Colonic mucosa (tissue), 4 donors: ENCODE results near the gene PIGO. TPM values are rescaled to one million over a fixed set of nuclear protein-coding genes. Genes with fewer than 3 reads are reported as not detected.
A peak's percentile ranks its signal among the peaks of the same experiment; 100 is the strongest.

Source experiments
- DNase-seq: peaks from one replicate; pipeline ENCODE4 v3.0.0-alpha.2; 2020
- H3K27ac ChIP-seq: fragments of 200-600 bp; one replicate; pipeline ENCODE4 v1.8.0; 2021
- H3K27me3 ChIP-seq: fragments of 200-600 bp; one replicate; pipeline ENCODE4 v1.8.0; 2021
- H3K36me3 ChIP-seq: fragments of 200-600 bp; one replicate; pipeline ENCODE4 v1.8.0; 2021
- H3K4me1 ChIP-seq: fragments of 200-600 bp; one replicate; pipeline ENCODE4 v1.8.0; 2021; ENCODE audit warnings: mild to moderate bottlenecking
- H3K4me3 ChIP-seq: fragments of 200-600 bp; one replicate; pipeline ENCODE4 v1.8.0; 2021
- H3K9ac ChIP-seq, 2 donors: one replicate each; pipeline ENCODE4 v1.7.0; 2013; ENCODE audit warnings: control low read depth in 2 of 2, low read depth in 2 of 2, low read length in 2 of 2
- H3K9me3 ChIP-seq: fragments of 200-600 bp; one replicate; pipeline ENCODE4 v1.8.0; 2021
- CTCF ChIP-seq: fragments of 200-600 bp; IDR thresholded peaks from one replicate; pipeline ENCODE4 v1.8.0; 2022; ENCODE audit warnings: antibody characterized with exemption, mild to moderate bottlenecking
- intact Hi-C: fragments of 100-400 bp; cut with DNase I; formaldehyde crosslinking; loops from one replicate; pipeline ENCODE4 v1.14.1; 2022
- total RNA-seq, 2 donors: library from RNA; stranded (reverse); fragmentation: NEBNext Ultra II Directional in 1 of 2; extraction: Animal tissue kit (Norgen Biotek cat#: 25700) in 1 of 2; gene quantifications; one replicate each; pipeline ENCODE4 v1.2.1, GENCODE V29; 2021
- donor health status: healthy.
- donor health status: DM: no; HTN: no; CAD: no.
- donor health status: DM: no; HTN: no; CAD: no.

PIGO gene
- total RNA-seq, 2 donors from 2014 or later = 27.6 to 51.3 TPM

DNA sequence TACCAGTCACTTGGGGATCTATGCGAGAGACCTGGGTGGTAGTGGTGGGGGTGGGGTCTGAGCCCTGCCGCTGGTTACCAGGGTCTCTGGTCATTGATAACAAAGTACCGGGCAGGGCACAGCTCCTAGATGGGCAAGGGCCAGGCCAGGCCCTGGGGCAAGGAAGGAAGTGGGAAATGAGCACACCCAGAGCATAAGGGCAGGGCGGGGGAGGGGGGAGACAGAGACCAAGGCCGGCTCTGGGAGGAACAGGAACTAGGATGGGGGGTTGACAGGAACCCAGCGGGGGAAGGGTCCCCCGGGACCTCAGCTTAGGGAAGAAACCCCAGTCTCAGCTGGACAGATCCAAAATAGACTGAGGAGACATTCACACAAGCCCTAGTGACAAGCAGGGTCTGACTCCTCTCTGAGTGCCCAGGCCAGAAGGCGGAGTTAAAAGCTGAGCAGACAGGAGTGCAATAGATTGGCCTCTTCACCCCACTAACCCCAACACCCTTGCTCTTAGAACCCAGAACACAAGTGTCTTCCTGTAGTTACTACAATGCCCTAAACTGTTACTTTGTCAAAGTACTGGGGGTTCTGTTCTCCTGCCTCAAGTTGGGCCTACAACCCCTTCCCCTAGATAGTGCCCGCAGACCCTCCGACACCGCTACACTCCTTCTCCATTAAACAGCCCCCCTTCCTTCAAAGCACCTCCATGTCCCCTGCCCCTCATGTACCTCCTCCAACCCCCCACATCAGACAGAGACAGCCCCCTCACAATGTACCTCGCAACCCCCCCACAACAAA is 18.6 kb upstream of the PIGO start:
- no peaks in the 10 kb centered on the region for H3K9me3 ChIP-seq
- no peaks in the 10 kb centered on the region for H3K36me3 ChIP-seq
- intact Hi-C loops = no loop called here
- H3K27ac ChIP-seq = peak overlapping the region; percentile 91
- DNase-seq = peak; percentile 76
- H3K9ac ChIP-seq = peak overlapping the region; percentile 74 to 93
- H3K4me1 ChIP-seq = peaks cover 6% of the 10 kb centered on the region
- TF ChIP-seq CTCF = no peak
- H3K27me3 ChIP-seq = no peaks in the 10 kb centered on the region
- peak overlapping the region; percentile 38 for H3K4me3 ChIP-seq

- H3K36me3 ChIP-seq = no peaks in the 10 kb centered on the region
- H3K27ac ChIP-seq = peak overlapping the region; percentile 91
- peak overlapping the region; percentile 38 for H3K4me3 ChIP-seq
- H3K27me3 ChIP-seq = no peaks in the 10 kb centered on the region
- peak; percentile 95 for DNase-seq
- H3K9ac ChIP-seq = peak overlapping the region; percentile 74 to 93
- H3K9me3 ChIP-seq = no peaks in the 10 kb centered on the region
- peaks cover 6% of the 10 kb centered on the region for H3K4me1 ChIP-seq
- intact Hi-C loops = no loop called here
- no peak for TF ChIP-seq CTCF
These were observed 17.9 kb upstream of the PIGO start for GRCh38 chr9:35114113-35114839.

GRCh38 chr9:35112257-35113020 is 16.0 kb upstream of the PIGO start:
- Histone ChIP-seq H3K27ac (peak overlapping the region; percentile 66), H3K27me3 (no peaks in the 10 kb centered on the region), H3K36me3 (peaks cover 7% of the 10 kb centered on the region), H3K9ac (peak overlapping the region in 1 of 2 donors; percentile 68), H3K9me3 (no peaks in the 10 kb centered on the region), H3K4me1 (peaks cover 6% of the 10 kb centered on the region), H3K4me3 (no peak overlapping the region)
- no peak for TF ChIP-seq CTCF
- DNase-seq = no peak
- intact Hi-C loops = no loop called here

GRCh38 chr9:35111001-35111933 is 14.9 kb upstream of the PIGO start:
- Histone ChIP-seq H3K4me1 (peaks cover 6% of the 10 kb centered on the region), H3K9me3 (no peaks in the 10 kb centered on the region), H3K36me3 (peaks cover 7% of the 10 kb centered on the region), H3K27me3 (no peaks in the 10 kb centered on the region), H3K27ac (peak overlapping the region; percentile 70), H3K4me3 (peak overlapping the region; percentile 86), H3K9ac (peak overlapping the region; percentile 78 to 82)
- TF ChIP-seq CTCF = no peak
- DNase-seq = peak; percentile 98
- intact Hi-C loops = no loop called here
